ENCODE results near the gene SORCS3.

DNA sequence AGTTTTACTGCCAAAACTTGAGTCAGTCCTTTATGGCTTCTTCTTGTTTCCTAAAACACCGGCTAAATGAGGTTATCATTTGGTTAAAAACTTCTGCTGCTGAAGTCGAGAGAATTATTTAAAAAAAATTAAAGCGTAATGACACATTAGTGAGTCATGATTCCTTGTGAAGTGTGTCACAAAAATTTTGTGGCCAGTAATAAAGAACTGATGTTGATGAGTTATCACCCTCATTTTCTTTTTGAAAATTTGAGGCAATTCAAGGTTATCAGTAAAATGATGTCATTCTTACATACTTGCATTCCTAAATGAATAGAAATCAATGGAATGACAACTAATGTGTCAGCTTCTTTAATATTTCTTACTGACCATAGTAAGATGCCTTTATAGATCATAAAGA lies 427.4 kb downstream of the SORCS3 start:
- TF ChIP-seq RORB (CRISPR knock-in tag; IDR thresholded peaks at IDR 0.05): no peak
- TF ChIP-seq, protein P1, sequence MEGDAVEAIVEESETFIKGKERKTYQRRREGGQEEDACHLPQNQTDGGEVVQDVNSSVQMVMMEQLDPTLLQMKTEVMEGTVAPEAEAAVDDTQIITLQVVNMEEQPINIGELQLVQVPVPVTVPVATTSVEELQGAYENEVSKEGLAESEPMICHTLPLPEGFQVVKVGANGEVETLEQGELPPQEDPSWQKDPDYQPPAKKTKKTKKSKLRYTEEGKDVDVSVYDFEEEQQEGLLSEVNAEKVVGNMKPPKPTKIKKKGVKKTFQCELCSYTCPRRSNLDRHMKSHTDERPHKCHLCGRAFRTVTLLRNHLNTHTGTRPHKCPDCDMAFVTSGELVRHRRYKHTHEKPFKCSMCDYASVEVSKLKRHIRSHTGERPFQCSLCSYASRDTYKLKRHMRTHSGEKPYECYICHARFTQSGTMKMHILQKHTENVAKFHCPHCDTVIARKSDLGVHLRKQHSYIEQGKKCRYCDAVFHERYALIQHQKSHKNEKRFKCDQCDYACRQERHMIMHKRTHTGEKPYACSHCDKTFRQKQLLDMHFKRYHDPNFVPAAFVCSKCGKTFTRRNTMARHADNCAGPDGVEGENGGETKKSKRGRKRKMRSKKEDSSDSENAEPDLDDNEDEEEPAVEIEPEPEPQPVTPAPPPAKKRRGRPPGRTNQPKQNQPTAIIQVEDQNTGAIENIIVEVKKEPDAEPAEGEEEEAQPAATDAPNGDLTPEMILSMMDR (IDR thresholded peaks at IDR 0.05): no peak
- TF ChIP-seq, protein P2, sequence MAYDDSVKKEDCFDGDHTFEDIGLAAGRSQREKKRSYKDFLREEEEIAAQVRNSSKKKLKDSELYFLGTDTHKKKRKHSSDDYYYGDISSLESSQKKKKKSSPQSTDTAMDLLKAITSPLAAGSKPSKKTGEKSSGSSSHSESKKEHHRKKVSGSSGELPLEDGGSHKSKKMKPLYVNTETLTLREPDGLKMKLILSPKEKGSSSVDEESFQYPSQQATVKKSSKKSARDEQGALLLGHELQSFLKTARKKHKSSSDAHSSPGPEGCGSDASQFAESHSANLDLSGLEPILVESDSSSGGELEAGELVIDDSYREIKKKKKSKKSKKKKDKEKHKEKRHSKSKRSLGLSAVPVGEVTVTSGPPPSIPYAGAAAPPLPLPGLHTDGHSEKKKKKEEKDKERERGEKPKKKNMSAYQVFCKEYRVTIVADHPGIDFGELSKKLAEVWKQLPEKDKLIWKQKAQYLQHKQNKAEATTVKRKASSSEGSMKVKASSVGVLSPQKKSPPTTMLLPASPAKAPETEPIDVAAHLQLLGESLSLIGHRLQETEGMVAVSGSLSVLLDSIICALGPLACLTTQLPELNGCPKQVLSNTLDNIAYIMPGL (CRISPR knock-in tag; IDR thresholded peaks at IDR 0.05): no peak
- no peak for TF ChIP-seq GABPB1 (CRISPR knock-in tag; IDR thresholded peaks at IDR 0.05)
- TF ChIP-seq, protein P3, sequence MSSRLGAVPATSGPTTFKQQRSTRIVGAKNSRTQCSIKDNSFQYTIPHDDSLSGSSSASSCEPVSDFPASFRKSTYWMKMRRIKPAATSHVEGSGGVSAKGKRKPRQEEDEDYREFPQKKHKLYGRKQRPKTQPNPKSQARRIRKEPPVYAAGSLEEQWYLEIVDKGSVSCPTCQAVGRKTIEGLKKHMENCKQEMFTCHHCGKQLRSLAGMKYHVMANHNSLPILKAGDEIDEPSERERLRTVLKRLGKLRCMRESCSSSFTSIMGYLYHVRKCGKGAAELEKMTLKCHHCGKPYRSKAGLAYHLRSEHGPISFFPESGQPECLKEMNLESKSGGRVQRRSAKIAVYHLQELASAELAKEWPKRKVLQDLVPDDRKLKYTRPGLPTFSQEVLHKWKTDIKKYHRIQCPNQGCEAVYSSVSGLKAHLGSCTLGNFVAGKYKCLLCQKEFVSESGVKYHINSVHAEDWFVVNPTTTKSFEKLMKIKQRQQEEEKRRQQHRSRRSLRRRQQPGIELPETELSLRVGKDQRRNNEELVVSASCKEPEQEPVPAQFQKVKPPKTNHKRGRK (CRISPR knock-in tag; IDR thresholded peaks at IDR 0.05; ENCODE audit: borderline replicate concordance): no peak
- TF ChIP-seq, protein P4, sequence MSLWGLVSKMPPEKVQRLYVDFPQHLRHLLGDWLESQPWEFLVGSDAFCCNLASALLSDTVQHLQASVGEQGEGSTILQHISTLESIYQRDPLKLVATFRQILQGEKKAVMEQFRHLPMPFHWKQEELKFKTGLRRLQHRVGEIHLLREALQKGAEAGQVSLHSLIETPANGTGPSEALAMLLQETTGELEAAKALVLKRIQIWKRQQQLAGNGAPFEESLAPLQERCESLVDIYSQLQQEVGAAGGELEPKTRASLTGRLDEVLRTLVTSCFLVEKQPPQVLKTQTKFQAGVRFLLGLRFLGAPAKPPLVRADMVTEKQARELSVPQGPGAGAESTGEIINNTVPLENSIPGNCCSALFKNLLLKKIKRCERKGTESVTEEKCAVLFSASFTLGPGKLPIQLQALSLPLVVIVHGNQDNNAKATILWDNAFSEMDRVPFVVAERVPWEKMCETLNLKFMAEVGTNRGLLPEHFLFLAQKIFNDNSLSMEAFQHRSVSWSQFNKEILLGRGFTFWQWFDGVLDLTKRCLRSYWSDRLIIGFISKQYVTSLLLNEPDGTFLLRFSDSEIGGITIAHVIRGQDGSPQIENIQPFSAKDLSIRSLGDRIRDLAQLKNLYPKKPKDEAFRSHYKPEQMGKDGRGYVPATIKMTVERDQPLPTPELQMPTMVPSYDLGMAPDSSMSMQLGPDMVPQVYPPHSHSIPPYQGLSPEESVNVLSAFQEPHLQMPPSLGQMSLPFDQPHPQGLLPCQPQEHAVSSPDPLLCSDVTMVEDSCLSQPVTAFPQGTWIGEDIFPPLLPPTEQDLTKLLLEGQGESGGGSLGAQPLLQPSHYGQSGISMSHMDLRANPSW (CRISPR knock-in tag; conservative IDR thresholded peaks at IDR 0.05; ENCODE audit: low read depth): no peak
- TF ChIP-seq ATF1 (CRISPR knock-in tag; IDR thresholded peaks at IDR 0.05): no peak
- TF ChIP-seq NFYB (CRISPR knock-in tag; conservative IDR thresholded peaks at IDR 0.05; ENCODE audit: low read depth): no peak
- TF ChIP-seq, protein P5, sequence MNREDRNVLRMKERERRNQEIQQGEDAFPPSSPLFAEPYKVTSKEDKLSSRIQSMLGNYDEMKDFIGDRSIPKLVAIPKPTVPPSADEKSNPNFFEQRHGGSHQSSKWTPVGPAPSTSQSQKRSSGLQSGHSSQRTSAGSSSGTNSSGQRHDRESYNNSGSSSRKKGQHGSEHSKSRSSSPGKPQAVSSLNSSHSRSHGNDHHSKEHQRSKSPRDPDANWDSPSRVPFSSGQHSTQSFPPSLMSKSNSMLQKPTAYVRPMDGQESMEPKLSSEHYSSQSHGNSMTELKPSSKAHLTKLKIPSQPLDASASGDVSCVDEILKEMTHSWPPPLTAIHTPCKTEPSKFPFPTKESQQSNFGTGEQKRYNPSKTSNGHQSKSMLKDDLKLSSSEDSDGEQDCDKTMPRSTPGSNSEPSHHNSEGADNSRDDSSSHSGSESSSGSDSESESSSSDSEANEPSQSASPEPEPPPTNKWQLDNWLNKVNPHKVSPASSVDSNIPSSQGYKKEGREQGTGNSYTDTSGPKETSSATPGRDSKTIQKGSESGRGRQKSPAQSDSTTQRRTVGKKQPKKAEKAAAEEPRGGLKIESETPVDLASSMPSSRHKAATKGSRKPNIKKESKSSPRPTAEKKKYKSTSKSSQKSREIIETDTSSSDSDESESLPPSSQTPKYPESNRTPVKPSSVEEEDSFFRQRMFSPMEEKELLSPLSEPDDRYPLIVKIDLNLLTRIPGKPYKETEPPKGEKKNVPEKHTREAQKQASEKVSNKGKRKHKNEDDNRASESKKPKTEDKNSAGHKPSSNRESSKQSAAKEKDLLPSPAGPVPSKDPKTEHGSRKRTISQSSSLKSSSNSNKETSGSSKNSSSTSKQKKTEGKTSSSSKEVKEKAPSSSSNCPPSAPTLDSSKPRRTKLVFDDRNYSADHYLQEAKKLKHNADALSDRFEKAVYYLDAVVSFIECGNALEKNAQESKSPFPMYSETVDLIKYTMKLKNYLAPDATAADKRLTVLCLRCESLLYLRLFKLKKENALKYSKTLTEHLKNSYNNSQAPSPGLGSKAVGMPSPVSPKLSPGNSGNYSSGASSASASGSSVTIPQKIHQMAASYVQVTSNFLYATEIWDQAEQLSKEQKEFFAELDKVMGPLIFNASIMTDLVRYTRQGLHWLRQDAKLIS (CRISPR knock-in tag; IDR thresholded peaks at IDR 0.05; ENCODE audit: borderline replicate concordance): no peak
- TF ChIP-seq, protein P6, sequence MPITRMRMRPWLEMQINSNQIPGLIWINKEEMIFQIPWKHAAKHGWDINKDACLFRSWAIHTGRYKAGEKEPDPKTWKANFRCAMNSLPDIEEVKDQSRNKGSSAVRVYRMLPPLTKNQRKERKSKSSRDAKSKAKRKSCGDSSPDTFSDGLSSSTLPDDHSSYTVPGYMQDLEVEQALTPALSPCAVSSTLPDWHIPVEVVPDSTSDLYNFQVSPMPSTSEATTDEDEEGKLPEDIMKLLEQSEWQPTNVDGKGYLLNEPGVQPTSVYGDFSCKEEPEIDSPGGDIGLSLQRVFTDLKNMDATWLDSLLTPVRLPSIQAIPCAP (CRISPR knock-in tag; IDR thresholded peaks at IDR 0.05): no peak
- TF ChIP-seq, protein P7, sequence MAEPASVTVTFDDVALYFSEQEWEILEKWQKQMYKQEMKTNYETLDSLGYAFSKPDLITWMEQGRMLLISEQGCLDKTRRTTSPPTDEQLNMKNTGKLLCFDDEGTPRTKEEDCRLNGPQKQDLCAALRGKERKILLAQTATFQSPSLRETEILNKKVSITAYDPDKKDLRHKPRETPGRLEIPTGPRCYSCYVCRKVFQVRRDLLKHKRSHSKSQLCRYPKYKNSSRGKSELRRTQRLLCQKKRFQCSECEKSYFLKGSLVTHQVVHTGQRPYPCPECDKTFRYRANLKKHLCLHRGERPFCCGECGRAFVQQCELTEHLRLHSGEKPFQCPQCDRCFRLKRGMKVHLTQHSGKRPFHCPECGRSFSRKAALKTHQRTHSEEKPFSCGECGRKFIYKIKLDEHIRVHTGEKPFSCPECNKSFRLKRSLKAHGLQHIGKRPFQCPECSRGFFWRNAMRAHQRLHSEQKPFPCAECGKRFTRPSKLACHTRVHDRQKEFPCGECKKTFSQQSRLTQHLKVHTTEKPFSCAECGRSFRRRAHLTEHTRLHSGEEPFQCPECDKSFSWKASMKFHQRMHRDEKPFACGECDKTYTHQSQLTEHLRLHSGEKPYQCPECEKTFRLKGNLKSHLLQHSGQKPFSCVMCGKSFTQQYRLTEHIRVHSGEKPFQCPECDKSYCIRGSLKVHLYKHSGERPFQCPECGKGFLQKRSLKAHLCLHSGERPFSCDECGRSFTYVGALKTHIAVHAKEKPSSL (CRISPR knock-in tag; conservative IDR thresholded peaks at IDR 0.05): no peak
- TF ChIP-seq, protein P8, sequence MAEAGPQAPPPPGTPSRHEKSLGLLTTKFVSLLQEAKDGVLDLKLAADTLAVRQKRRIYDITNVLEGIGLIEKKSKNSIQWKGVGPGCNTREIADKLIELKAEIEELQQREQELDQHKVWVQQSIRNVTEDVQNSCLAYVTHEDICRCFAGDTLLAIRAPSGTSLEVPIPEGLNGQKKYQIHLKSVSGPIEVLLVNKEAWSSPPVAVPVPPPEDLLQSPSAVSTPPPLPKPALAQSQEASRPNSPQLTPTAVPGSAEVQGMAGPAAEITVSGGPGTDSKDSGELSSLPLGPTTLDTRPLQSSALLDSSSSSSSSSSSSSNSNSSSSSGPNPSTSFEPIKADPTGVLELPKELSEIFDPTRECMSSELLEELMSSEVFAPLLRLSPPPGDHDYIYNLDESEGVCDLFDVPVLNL (CRISPR knock-in tag; IDR thresholded peaks at IDR 0.05; ENCODE audit: borderline replicate concordance, low read depth): no peak
- TF ChIP-seq EMX1 (CRISPR knock-in tag; IDR thresholded peaks at IDR 0.05): no peak

Data from WTC11 (cell line).